Stomach (tissue), 9 donors: Measurements from ENCODE around the gene CARD11. TPM values are rescaled to one million over a fixed set of nuclear protein-coding genes. Genes with fewer than 3 reads are reported as not detected.

Experiments used
- DNase-seq, 2 donors: peaks; one replicate each; pipeline versions ENCODE4 v3.0.0 to v3.0.0-alpha.2; 2013 to 2019
- H3K27ac ChIP-seq, 5 donors: fragments of 200-600 bp in 4 of 5; sonication (generic) in 4 of 5; one replicate each; pipeline ENCODE4 v1.5.1; 2013 to 2019; ENCODE audit warnings: mild to moderate bottlenecking in 1 of 5, moderate library complexity in 1 of 5
- H3K27me3 ChIP-seq, 3 donors: fragments of 200-600 bp; sonication (generic); one replicate each; pipeline ENCODE4 v1.5.1; 2017 to 2019; ENCODE audit warnings: mixed run types in 1 of 3
- H3K36me3 ChIP-seq, 4 donors: fragments of 200-600 bp; sonication (generic); 1 replicate in 3 of 4; 2 replicates in 1 of 4; pipeline ENCODE4 v1.5.1; 2016 to 2019
- H3K4me1 ChIP-seq, 4 donors: fragments of 200-600 bp; sonication (generic); one replicate each; pipeline ENCODE4 v1.5.1; 2016 to 2019
- H3K4me3 ChIP-seq, 4 donors: fragments of 200-600 bp; sonication (generic) in 3 of 4; one replicate each; pipeline ENCODE4 v1.5.1; 2016 to 2019; ENCODE audit warnings: mild to moderate bottlenecking in 1 of 4
- H3K9me3 ChIP-seq, 4 donors: fragments of 200-600 bp; sonication (generic); one replicate each; pipeline ENCODE4 v1.5.1; 2016 to 2019
- EP300 ChIP-seq: sonication (generic); formaldehyde crosslinking; IDR thresholded peaks from one replicate; pipeline ENCODE4 v1.6.1; 2017; ENCODE audit warnings: antibody characterized with exemption
- POLR2A ChIP-seq, 4 donors: fragments of 450-650 bp; IDR thresholded peaks; one replicate each; pipeline ENCODE4 v1.6.1; 2016; ENCODE audit warnings: antibody characterized with exemption in 4 of 4, control low read depth in 2 of 4, mild to moderate bottlenecking in 1 of 4, moderate library complexity in 1 of 4
- POLR2AphosphoS5 ChIP-seq, 3 donors: sonication (generic); formaldehyde crosslinking; IDR thresholded peaks; one replicate each; pipeline ENCODE4 v1.6.1; 2016; ENCODE audit warnings: antibody characterized with exemption in 3 of 3
- whole genome bisulfite sequencing, 5 donors: extraction: QIAGEN DNeasy Blood & Tissue Kit in 3 of 5; methylation state at CpG; one replicate each; pipeline versions ENCODE4 v1.1.5 to v1.1.7; 2013 to 2018; 5-methylcytosine and 5-hydroxymethylcytosine counted together
- intact Hi-C: fragments of 100-400 bp; cut with DNase I; formaldehyde crosslinking; loops from one replicate; pipeline ENCODE4 v1.15.1; 2023; ENCODE audit warnings: low total_unique reads
- polyA plus RNA-seq, 3 donors: library from polyadenylated mRNA; stranded (reverse); fragments of 200-250 nt; gene quantifications; one replicate each; pipeline ENCODE4 v1.2.3, GENCODE V29; 2013
- total RNA-seq, 5 donors: library from RNA; depleted of rRNA; stranded (reverse); fragments of >200 nt; gene quantifications; one replicate each; pipeline versions ENCODE4 v1.1.0 to v1.2.3, GENCODE V29; 2014 to 2016
- TF ChIP-seq, protein P1 (sequence below), 7 experiments: fragments of 450-650 bp in 4 of 7; fragments of 200-600 bp in 3 of 7; sonication (generic) in 3 of 7; IDR thresholded peaks; one replicate each; pipeline ENCODE4 v1.5.1; 2016 to 2019; ENCODE audit warnings: antibody characterized with exemption in 7 of 7, control low read depth in 2 of 7, mild to moderate bottlenecking in 1 of 7
- donor health status: healthy with polysubstance abuse.
- donor health status: Bipolar disorder and iron deficiency.
- donor health status: healthy.

The CARD11 gene
- total and polyA plus RNA-seq, 8 donors = 0.45 to 9.7 (median 1.8) TPM; not detected in 1

DNA sequence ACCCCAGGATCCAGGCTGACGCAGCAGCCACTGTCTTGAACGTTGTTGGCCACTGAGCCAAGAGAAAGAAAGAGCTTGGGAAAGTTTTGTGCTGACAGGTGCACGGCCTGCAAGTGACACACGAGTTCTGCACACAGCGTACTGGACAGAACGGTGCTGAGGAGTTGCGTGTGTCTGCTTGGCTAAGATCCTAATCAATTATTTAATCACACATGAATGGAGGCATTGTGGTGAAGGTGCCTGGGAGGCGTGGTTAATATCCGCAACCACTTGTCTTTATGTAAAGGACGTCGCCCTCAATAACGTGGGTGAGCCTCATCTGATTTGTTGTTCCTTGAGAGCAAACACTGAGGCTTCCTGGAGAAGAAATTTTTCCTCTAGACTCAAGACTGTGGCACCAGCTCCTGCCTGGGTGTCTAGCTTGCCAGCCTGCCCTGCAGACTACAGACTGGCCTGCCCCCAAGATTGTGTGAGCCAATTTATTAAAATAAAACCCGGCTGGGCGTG is 183.0 kb downstream of the CARD11 start:
- intact Hi-C loops = no loop called here
- TF ChIP-seq POLR2AphosphoS5 (IDR thresholded peaks at IDR 0.05) (peak in 2 of 3 donors; percentile 84), POLR2A (IDR thresholded peaks at IDR 0.05) (no peak)
- H3K27ac ChIP-seq = peak overlapping the region; percentile 66 to 86 (median 81)
- peaks cover 21 to 35% (median 28%) of the 10 kb centered on the region in 4 donors for H3K4me1 ChIP-seq
- no peak overlapping the region for H3K4me3 ChIP-seq
- no peaks in the 10 kb centered on the region for H3K9me3 ChIP-seq
- DNase-seq = peak; percentile 69 to 84
- no peaks in the 10 kb centered on the region for H3K36me3 ChIP-seq
- 28 to 58% (median 37%) methylated on average over 14 of the region's 14 CpGs for WGBS, 5 donors
- no peaks in the 10 kb centered on the region for H3K27me3 ChIP-seq

DNA sequence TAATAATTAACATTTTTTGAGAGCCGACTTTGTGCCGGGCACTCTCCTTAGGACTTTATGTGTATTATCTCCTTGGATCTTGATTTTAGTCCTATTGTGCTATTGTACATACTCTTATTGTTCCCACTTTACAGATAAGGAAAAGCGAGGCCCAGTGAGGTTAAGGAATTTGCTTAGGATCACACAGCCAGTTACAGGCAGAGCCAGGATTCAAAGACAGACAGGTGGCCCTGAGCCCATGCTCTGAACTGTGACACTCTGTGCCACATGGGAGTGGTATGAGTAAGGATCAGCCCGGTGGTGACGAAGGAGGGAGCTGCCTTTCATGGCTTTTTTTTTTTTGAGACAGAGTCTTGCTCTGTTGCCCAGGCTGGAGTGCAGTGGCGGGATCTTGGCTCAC is 183.7 kb downstream of the CARD11 start:
- intact Hi-C loops = no loop called here
- Histone ChIP-seq H3K4me3 (no peak overlapping the region), H3K27me3 (no peaks in the 10 kb centered on the region), H3K27ac (peak overlapping the region; percentile 66 to 86 (median 81)), H3K4me1 (peaks cover 20 to 31% (median 25%) of the 10 kb centered on the region in 4 donors), H3K9me3 (no peaks in the 10 kb centered on the region), H3K36me3 (no peaks in the 10 kb centered on the region)
- peak in 1 of 2 donors; percentile 55 for DNase-seq
- TF ChIP-seq POLR2A (IDR thresholded peaks at IDR 0.05) (no peak), POLR2AphosphoS5 (IDR thresholded peaks at IDR 0.05) (no peak), EP300 (no peak)
- TF ChIP-seq, protein P1, sequence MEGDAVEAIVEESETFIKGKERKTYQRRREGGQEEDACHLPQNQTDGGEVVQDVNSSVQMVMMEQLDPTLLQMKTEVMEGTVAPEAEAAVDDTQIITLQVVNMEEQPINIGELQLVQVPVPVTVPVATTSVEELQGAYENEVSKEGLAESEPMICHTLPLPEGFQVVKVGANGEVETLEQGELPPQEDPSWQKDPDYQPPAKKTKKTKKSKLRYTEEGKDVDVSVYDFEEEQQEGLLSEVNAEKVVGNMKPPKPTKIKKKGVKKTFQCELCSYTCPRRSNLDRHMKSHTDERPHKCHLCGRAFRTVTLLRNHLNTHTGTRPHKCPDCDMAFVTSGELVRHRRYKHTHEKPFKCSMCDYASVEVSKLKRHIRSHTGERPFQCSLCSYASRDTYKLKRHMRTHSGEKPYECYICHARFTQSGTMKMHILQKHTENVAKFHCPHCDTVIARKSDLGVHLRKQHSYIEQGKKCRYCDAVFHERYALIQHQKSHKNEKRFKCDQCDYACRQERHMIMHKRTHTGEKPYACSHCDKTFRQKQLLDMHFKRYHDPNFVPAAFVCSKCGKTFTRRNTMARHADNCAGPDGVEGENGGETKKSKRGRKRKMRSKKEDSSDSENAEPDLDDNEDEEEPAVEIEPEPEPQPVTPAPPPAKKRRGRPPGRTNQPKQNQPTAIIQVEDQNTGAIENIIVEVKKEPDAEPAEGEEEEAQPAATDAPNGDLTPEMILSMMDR (IDR thresholded peaks at IDR 0.05) = no peak
- 41 to 60% (median 53%) methylated on average over 6 of the region's 6 CpGs for whole genome bisulfite sequencing, 5 donors

DNA sequence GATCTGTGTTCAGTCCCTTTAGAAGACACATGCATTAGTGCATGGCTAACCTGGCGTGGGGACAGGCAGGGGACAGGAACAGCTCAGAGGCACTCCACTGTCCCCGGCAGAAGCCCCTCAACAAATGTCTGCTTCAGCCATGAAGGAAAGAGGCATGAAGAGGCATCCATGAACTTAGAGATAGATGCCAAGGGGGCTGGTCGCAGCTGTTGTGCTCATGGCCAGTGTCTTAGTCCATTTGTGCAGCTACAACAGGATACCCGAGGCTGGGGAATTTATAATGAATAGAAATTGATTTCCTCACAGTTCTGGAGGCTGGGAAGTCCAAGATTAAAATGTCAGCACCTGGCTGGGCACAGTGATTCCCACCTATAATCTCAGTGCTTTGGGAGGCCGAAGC is 185.0 kb downstream of the CARD11 start:
- intact Hi-C loops = no loop called here
- no peak for DNase-seq
- Histone ChIP-seq H3K27ac (no peak overlapping the region), H3K9me3 (no peaks in the 10 kb centered on the region), H3K27me3 (no peaks in the 10 kb centered on the region), H3K36me3 (no peaks in the 10 kb centered on the region), H3K4me3 (no peak overlapping the region), H3K4me1 (peaks cover 9 to 18% (median 14%) of the 10 kb centered on the region in 4 donors)
- TF ChIP-seq, protein P1 (IDR thresholded peaks at IDR 0.05) = no peak
- no peak for TF ChIP-seq POLR2AphosphoS5 (IDR thresholded peaks at IDR 0.05)
- TF ChIP-seq POLR2A (IDR thresholded peaks at IDR 0.05) = no peak
- TF ChIP-seq EP300 = no peak
- 84 to 90% (median 88%) methylated on average over 5 of the region's 5 CpGs for WGBS, 5 donors

DNA sequence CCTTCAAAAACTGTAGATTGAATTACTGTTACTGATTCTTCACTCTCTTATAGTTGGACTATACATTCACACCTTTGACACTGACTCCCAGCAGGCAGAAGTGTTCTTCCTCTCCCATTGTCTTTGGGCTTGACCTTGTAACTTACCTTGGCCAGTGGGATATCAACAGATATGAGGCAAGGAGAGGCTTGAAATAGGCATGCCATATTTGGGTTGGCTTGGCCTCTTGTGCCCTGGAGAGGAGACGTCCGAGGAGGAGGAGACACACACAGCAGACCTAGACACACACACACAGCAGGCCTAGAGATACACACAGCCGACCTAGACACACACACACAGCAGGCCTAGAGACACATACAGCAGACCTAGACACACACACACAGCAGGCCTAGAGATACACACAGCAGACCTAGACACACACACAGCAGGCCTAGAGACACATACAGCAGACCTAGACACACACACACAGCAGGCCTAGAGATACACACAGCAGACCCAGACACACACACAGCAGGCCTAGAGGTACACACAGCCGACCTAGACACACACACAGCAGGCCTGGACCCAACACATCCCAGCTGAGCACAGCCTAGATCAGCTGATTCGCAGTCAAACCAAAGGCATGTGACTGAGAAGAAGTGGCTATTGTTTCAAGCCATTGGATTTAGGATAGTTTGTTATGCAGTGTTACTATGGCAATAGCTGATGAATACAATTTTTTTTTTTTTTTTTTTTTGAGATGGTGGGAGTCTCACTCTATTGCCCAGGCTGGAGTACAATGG is 187.1 kb downstream of the CARD11 start:
- TF ChIP-seq, protein P1 (IDR thresholded peaks at IDR 0.05) = no peak
- TF ChIP-seq POLR2AphosphoS5 (IDR thresholded peaks at IDR 0.05) = no peak
- no peak for TF ChIP-seq EP300
- no peak for TF ChIP-seq POLR2A (IDR thresholded peaks at IDR 0.05)
- H3K36me3 ChIP-seq = no peaks in the 10 kb centered on the region
- intact Hi-C loops = no loop called here
- H3K9me3 ChIP-seq = no peaks in the 10 kb centered on the region
- WGBS, 5 donors = 66 to 86% (median 69%) methylated on average over 5 of the region's 5 CpGs
- peaks cover 0 to 12% (median 5%) of the 10 kb centered on the region in 4 donors for H3K4me1 ChIP-seq
- no peak overlapping the region for H3K4me3 ChIP-seq
- no peak for DNase-seq
- no peaks in the 10 kb centered on the region for H3K27me3 ChIP-seq
- H3K27ac ChIP-seq = no peak overlapping the region

Other genes with a start within 250 kb of the CARD11 start
- gene GNA12, start 199.6 kb downstream of the CARD11 start, total RNA-seq = 10 to 100 TPM in 4 of 5 donors, 1 to 10 TPM in 1; 2.0 to 54.6 (median 28.6) TPM
- gene GNA12, start 199.6 kb downstream of the CARD11 start, polyA plus RNA-seq = 10 to 100 TPM in 2 of 3 donors, 1 to 10 TPM in 1; 6.0 to 24.7 (median 19.4) TPM